GM18873 (cell line): ENCODE data around the gene ZNF688.
A peak's percentile ranks its signal among the peaks of the same experiment; 100 is the strongest.

Experiments
- ATAC-seq: cut with Tn5 transposase; IDR thresholded peaks from one replicate; pipeline ENCODE4 v1.9.1; 2021; ENCODE audit warnings: mild to moderate bottlenecking, moderate library complexity, moderate number of reproducible peaks; ENCODE audit not compliant: unreplicated experiment, low FRiP score

The ZNF688 gene

GRCh38 chr16:30585400-30586191 lies 14.1 kb upstream of the ZNF688 start, which contains the start of gene ZNF785:
Gene ZNF785 (minus strand): TSS chr16:30585697. CDS start chr16:30585611, 86 bp downstream.
- ATAC-seq: peak; percentile 86

- ATAC-seq: peak; percentile 21
These were observed 13.5 kb upstream of the ZNF688 start for GRCh38 chr16:30585022-30585399.

- no peak for ATAC-seq
These were observed 11.3 kb upstream of the ZNF688 start for GRCh38 chr16:30582611-30583340.

GRCh38 chr16:30581457-30581856 lies 9.9 kb upstream of the ZNF688 start:
- no peak for ATAC-seq

- ATAC-seq: no peak
These were observed 3.2 kb upstream of the ZNF688 start for GRCh38 chr16:30574678-30575077.

- ATAC-seq: no peak
These were observed 674 bp downstream of the ZNF688 start for GRCh38 chr16:30570636-30571444.

GRCh38 chr16:30569746-30570635 lies 1.5 kb downstream of the ZNF688 start:
- no peak for ATAC-seq

GRCh38 chr16:30569281-30569680 lies 2.2 kb downstream of the ZNF688 start:
- no peak for ATAC-seq

GRCh38 chr16:30567991-30568638 lies 3.4 kb downstream of the ZNF688 start:
- ATAC-seq: peak; percentile 37

- ATAC-seq: no peak
These were observed 4.1 kb downstream of the ZNF688 start for GRCh38 chr16:30567160-30567990.

GRCh38 chr16:30566531-30566930 lies 5.0 kb downstream of the ZNF688 start:
- no peak for ATAC-seq

GRCh38 chr16:30565984-30566383 lies 5.5 kb downstream of the ZNF688 start:
- ATAC-seq: no peak

- ATAC-seq: no peak
These were observed 6.0 kb downstream of the ZNF688 start for GRCh38 chr16:30565526-30565925.

- no peak for ATAC-seq
These were observed 9.5 kb downstream of the ZNF688 start for GRCh38 chr16:30562021-30562420.

GRCh38 chr16:30561089-30561816 lies 10.3 kb downstream of the ZNF688 start:
- no peak for ATAC-seq

GRCh38 chr16:30559690-30560089 lies 11.8 kb downstream of the ZNF688 start:
- no peak for ATAC-seq

- no peak for ATAC-seq
These were observed 12.6 kb downstream of the ZNF688 start for GRCh38 chr16:30558789-30559377.
